22Rv1 (cell line): ENCODE data around the gene DVL1.

Experiments
- H3K27ac ChIP-seq: fragments of 450-650 bp; 2 replicates; pipeline ENCODE4 v1.5.1; 2017
- ZFX ChIP-seq: fragments of 450-650 bp; IDR thresholded peaks from 2 replicates; pipeline ENCODE4 v1.6.1; 2017; ENCODE audit warnings: antibody characterized with exemption, borderline replicate concordance
- TF ChIP-seq, protein P1 (sequence below): fragments of 450-650 bp; IDR thresholded peaks from 2 replicates; pipeline ENCODE4 v1.5.1; 2017; ENCODE audit warnings: mild to moderate bottlenecking

Gene DVL1

GRCh38 chr1:1292442-1292779 is 56.8 kb downstream of the DVL1 start:
- H3K27ac ChIP-seq: peak overlapping the region; percentile 68; the same call in 1 of the 2 replicates
- no peak for TF ChIP-seq ZFX
- TF ChIP-seq, protein P1, sequence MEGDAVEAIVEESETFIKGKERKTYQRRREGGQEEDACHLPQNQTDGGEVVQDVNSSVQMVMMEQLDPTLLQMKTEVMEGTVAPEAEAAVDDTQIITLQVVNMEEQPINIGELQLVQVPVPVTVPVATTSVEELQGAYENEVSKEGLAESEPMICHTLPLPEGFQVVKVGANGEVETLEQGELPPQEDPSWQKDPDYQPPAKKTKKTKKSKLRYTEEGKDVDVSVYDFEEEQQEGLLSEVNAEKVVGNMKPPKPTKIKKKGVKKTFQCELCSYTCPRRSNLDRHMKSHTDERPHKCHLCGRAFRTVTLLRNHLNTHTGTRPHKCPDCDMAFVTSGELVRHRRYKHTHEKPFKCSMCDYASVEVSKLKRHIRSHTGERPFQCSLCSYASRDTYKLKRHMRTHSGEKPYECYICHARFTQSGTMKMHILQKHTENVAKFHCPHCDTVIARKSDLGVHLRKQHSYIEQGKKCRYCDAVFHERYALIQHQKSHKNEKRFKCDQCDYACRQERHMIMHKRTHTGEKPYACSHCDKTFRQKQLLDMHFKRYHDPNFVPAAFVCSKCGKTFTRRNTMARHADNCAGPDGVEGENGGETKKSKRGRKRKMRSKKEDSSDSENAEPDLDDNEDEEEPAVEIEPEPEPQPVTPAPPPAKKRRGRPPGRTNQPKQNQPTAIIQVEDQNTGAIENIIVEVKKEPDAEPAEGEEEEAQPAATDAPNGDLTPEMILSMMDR: no peak

- TF ChIP-seq, protein P1: peak; percentile 86
- no peak for TF ChIP-seq ZFX
- peak overlapping the region; percentile 57 for H3K27ac ChIP-seq
These were observed 57.4 kb downstream of the DVL1 start for GRCh38 chr1:1291548-1292441.

- H3K27ac ChIP-seq: peak overlapping the region; percentile 57
- TF ChIP-seq, protein P1: no peak
- TF ChIP-seq ZFX: no peak
These were observed 58.1 kb downstream of the DVL1 start for GRCh38 chr1:1291023-1291528.

- TF ChIP-seq, protein P1: peak; percentile 78
- no peak for TF ChIP-seq ZFX
- H3K27ac ChIP-seq: no peak overlapping the region
These were observed 58.9 kb downstream of the DVL1 start for GRCh38 chr1:1290238-1290731.

- no peak overlapping the region for H3K27ac ChIP-seq
- TF ChIP-seq ZFX: no peak
- TF ChIP-seq, protein P1: no peak
These were observed 61.7 kb downstream of the DVL1 start for GRCh38 chr1:1287288-1288110.

DNA sequence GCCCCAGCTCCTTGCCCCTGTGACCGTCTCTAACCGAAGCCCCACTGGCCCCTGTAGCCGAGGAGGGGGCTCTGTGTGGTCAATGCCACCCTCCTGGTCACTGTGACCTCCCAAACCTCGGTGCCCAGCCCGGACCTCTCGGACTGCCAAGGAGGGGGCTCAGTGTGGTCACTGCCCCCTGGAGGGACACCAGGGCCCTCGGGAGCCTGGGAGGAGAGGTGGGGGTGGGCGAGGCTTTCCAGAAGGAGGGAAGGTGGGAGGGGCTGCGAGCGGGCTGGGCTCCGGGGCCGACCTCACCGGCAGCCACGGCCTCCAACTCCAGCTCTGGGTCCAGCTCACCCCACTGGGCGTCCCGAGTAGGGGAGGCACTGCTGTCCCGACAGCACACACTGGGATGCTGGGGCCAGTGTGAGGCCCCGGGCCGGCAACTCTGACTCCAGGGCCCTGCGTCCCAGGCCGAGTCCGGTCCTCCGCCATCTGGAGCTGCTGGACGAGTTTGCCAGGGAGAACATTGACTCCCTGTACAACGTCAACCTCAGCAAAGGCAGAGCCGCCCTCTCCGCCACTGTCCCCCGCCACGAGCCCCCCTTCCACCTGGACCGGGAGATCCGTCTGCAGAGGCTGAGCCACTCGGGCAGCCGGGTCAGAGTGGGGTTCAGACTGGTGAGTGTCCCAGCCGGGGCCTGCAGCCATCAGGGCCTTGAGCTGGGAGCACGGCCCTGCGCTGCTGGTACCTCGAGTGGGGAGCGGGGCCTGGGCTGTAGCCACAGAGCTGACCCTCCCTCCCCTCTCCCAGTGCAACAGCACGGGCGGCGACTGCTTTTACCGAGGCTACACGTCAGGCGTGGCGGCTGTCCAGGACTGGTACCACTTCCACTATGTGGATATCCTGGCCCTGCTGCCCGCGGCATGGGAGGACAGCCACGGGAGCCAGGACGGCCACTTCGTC is 62.6 kb downstream of the DVL1 start:
- H3K27ac ChIP-seq: no peak overlapping the region
- TF ChIP-seq, protein P1: no peak
- no peak for TF ChIP-seq ZFX
